Stimulated activated CD8-positive, alpha-beta memory T cell treated with anti-CD3 and anti-CD28 coated beads, Interleukin-7, amount 100 ng/mL, for 24 hours (primary cell): Measurements from ENCODE around the gene AK4.

Experiments used
- DNase-seq: peaks from one replicate; pipeline ENCODE4 v3.0.0-alpha.2; 2020; ENCODE audit warnings: low read depth

AK4 gene

DNA sequence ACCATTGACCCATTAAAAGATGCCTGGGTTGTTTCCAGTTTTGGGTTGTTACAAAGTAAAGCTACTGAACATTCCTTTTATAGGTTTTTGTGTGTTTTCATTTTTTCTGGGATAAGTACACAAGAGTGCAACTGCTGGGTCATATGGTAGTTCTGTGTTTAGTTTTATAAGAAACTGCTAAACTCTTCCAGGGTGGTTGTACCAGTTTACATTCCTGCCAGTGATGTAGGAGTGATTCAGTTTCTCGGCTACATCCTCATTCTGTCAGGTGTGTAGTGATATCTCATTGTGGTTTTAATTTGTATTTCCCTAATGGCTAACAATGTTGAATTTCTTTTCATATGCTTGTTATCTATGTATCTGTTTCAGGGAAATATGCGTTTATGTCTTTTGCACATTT, 102.8 kb downstream of the AK4 start:
- DNase-seq, result no peak

- no peak for DNase-seq
These were observed 105.9 kb downstream of the AK4 start for GRCh38 chr1:65253800-65254319.

GRCh38 chr1:65254320-65255034, 106.5 kb downstream of the AK4 start:
- peak; percentile 55 for DNase-seq

GRCh38 chr1:65255035-65255655, 107.1 kb downstream of the AK4 start:
- no peak for DNase-seq

DNA sequence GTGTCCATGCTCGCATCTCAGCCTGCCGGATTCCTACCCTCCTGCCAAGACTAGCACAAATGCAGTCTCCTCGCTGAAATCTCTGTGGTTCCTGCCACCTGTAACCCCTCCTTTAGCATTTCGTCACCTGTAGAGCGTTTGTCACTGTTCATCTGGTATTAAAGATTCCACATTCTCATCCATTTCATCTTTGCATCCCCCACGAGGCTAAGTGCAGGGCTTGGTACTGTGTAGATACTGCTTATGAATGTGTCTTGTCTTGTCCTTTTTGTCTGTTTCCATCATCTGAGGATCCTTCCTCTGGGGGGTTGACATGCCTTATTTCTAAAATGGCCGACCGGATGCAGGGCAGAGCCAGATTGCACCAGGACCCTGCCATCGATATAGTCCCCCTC, 107.7 kb downstream of the AK4 start:
- DNase-seq, result no peak

DNA sequence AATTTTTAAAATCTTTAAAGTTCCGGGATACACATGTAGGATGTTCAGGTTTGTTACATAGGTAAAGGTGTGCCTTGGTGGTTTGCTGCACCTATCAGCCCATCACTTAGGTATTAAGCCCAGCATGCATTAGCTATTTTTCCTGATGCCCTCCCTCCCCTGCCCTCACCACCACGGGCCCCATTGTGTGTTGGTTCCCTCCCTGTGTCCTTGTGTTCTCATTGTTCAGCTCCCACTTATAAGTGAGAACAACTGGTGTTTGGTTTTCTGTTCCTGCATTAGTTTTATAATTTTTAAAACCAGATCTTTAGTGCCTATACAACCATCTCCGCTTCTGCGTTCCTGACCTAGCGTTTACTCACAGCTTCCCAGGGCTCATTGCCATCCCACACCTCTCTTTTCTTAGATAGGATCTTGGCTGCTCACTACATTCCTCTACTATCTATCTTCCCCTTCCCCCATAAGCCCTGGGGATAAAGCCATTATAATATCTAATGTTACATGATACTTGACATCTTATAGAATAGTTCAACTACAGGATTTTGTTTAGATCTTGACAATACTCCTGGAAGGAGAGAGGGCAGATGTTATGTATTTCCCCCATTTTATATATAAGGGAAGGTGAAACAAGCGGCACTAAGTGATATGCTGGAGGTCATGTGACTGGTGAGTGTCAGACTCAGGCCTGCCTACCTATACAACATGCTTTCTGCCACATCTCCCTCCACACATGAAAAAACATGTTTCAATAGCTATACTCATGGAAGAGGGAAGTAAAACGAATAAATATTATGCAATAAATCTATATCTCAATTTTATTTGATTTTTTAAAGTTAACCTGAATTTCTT, 109.1 kb downstream of the AK4 start:
- DNase-seq, result no peak

- no peak for DNase-seq
These were observed 110.1 kb downstream of the AK4 start for GRCh38 chr1:65258106-65258505.

DNA sequence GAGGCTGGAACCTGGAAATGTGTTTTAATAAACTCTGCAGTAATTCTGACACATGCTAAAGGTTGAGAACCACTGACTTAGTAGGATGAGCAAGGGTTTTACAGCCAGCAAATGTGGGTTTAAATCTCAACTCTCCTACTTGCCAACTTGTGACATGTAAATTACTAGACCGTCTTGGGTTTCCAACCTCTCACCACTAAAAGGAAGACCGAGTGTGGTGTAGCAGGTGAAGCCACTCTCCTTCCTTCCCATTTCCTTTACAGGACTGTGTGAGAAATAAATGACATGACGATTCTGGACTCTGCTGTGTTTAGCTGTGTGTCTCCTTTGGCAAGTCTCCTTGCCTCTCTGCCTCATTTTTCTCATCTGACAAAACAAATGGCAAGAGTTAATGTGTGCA, 111.8 kb downstream of the AK4 start:
- no peak for DNase-seq

DNA sequence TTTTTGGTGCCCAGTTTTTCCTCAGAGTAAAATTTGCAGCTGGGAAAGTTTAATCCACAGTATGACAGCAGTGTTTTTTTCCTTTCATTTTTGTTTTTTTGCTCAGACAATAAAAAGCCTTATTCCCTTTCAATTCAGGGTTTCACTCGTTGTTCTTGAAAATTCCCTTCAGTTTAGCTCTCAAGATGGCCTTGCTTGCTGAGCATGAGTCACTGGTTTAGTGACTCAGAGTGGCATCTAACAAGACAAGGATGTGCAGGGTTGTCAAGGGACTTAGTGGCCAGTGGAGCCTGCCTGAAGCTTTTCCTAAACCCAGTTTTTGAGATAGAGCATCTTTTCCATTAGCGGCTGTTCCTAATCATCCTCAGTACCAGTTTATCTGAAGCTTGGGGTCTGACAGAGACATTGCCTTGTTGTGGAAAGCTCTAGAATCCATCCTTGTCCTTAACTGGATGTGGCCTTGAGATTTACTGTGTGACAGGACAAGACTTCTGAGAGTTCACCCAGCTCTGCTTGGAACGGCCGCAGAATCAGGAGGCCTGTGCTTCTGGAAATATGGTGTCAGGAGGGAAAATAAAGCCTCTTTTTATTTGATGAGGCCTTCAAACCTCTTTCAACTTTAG, 113.0 kb downstream of the AK4 start:
- DNase-seq, result no peak

GRCh38 chr1:65263286-65263685, 115.3 kb downstream of the AK4 start:
- DNase-seq, result no peak

DNA sequence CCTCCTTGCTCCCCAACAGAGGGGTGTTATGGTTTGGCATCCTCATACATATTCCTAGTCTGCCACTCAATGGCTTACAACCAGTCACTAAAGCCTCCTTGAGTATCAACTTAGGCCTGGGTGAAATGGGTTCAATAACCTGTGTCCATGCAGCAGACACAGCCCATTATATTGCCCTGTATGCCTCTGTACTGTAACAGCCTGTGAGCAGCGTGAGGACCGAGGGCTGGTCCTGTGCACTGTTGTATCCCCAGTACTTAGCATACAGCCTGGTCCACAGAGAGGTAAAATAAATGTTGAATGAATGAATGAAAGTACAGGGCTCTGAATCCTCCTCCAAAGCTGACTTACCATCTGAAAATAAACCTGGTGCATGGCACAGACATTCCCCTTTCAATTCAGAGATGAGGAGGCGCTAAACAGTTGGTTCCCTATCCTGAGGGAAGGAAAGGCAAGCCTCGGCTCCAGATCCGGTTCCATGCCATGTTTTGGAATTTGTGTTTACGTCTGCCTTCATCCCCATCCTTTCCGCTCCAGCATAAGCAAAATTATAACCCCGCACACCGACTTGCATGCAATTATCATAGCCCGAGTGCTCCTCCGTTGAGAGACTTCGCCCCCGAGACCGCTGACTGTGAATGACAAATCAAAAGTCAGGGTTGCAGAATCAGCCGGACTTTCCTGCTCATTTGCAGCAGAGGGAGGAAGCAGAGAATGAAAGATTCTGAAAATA, 116.4 kb downstream of the AK4 start:
- no peak for DNase-seq

GRCh38 chr1:65265296-65265650, 117.3 kb downstream of the AK4 start:
- no peak for DNase-seq

DNA sequence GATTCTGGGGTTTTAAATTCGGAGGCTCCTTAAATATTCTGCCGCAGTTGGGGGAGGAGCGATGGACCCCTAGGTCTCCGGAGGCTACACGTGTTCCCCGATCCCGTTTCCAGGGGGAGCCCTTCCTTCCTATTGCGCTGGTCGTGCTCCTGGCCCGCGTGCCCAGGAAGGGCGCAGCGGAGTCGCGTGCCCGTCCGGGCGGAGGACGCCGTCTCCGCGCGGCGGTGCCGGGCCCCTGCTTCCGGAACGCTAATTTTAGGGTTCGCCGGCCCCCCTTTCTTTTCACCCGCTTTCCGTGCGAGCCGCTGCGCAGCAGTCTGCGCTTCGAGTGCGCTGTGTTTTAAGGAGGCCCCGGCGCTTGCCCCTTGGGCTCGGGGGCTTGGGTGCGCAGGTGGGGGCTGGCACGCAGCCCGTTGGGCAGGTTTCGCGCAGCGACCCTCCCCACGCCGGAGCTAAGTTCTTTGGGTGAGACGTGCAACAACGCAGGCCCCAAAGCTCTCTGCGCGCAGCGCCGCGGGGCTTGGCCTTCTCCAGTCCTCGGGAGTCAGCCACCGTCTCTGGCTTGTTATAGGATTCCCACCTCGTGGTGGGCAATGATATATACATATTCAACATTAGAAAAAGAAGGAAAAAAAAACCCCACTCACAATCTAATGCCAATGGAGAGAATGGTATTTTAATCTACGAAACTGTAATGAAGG, 117.8 kb downstream of the AK4 start:
- DNase-seq, result no peak

DNA sequence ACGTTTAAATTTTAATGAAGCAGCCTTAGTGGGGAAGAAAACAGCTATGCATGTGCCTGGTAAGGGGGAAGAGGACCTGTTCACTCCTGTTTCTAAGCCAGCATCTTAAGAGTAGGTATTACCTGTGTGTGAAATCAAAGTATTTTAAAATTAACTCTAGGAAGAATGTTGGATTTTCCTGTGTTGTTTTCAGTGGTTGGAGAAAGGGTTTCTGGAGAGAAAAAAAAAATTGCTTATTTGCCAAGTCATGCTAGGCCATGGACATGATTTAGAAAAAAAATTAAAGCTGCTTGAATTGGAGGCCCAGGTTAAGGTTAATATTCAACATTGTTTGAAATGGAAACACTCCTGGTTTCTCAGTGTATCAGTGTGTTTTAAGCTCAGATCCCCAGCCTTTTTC, 118.5 kb downstream of the AK4 start:
- DNase-seq, result no peak

DNA sequence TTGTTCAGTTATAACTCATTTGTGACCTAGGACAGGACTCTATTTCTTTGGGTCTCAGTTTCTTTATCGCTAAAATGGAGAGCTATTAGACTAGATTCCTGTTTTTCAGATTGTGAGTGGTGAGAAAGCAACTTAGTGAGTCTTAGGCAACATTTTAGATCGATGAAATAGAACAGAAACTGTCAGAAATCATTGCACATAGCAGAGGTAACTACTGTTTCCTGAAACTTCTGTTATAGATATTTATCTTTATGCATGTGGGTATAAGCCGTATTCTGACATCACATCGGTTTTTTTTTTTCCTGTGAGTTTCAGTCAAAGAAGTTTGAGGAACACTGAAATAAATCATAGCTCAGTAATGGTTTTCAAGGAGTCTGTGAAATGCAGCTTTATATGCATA, 119.3 kb downstream of the AK4 start:
- no peak for DNase-seq

DNA sequence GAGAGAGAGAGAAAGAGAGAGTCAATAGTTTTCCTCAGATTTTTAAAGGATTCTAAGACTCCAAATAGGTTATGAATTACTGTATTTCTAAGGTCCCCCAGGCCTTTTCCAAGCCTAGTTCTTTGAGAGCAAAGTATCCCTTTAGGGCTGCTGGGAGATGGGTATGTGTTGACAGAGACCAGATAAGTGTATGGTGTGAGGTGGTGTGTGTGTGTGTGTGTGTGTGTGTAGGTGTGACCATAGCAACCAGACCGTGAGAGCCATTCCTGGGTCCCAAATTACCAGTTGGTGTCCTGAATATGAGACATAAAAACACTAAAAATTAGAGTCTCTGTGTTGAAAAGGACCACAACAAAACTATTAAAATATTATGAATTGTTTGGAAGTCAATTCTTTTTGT, 119.7 kb downstream of the AK4 start:
- no peak for DNase-seq

GRCh38 chr1:65269612-65270011, 121.6 kb downstream of the AK4 start:
- DNase-seq, result no peak

DNA sequence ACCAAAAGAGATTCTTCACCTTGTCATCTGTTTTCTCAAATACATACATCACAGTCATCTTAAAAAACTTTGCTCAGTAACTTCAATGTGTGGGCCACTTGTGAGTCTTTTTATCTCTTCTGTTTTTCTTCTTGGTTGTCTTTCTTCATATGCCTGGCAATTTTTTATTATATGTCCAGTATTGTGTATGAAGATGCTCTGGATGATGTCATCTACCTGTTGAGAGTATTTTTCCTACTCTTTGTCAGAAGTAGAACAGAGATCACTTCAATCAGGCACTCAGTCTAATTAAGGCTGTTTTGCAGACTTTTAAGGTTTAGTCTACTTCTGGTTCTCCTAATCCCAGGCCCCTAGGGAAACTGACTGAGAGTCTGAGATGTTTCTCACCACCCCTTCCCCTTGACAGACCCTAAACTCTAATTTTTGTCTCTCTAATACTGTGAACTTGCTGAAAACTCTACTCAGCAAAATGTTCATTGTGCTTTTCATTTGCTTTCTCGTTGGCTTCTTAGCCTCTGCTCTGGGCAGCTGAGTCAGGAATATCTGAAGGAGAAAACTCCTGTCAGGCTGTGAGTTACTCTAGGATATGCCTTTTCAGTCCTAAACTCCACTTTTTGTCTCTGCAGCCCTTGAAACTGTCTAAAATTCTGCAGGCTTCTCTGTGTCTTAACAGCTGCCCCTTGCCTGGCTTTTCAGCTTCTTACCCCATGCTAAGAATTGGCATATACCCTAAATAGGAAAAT, 128.4 kb downstream of the AK4 start:
- no peak for DNase-seq

DNA sequence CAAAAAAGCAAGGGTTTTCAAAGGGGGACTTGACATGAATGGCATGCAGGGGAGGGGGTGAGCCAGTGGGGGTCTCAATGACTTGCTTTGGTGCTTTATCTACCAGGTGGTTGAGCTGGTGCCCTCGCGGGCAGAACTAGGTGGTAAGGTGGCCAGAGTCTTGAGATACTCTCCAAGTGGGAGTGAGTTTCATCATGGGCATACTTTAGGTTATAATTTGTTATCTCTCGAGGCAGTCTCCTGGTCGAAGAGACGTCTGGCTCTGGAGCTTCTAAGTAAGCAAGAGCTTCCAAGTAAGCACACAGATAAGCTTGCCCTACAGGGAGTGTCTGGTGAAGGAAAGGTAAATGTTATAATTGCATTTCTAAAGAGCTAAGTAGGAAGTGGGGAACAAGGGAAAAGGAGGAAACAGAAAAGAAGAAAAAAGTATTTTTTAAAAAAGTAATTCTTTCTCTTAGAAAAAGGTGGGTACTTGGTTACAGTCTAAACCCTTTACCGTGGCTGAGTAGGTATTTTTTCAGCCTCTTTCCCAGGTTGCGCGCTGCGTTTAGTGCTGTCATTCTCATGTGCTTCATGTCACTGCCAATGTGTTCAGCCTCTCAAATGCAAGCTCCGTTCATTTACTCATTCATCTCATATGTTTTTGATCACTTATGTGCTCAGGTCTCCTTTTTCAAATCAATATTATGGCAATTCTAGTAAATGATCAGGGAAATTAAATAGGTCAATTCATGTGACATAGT, 129.8 kb downstream of the AK4 start:
- DNase-seq, result no peak
